Glomerular visceral epithelial cell (primary cell): ENCODE measurements around the gene SYT8.

Experiments used
- DNase-seq: peaks from one replicate; pipeline ENCODE4 v3.0.0-alpha.2; 2016; ENCODE audit errors: extremely low spot score

The SYT8 gene

DNA sequence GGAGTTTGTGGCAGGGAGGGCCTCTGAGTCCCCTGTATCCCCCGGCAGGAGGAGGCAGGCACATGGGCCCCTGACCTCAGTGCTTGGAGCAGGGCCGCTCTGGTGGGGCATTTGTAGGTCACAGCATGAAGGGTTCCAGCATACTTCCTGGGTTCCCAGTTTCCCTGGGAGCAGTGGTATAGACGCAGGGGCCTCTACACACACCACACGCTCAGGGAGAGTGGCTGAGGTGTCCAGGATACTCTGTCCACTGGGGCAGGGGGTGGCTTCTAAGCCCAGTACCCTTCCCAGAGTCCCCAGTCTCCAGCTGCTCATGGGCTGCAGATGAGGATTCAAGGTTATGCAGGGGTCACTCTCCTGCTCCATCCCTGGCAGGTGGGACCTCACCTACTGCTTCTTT lies 24.2 kb downstream of the SYT8 start:
- no peak for DNase-seq

DNA sequence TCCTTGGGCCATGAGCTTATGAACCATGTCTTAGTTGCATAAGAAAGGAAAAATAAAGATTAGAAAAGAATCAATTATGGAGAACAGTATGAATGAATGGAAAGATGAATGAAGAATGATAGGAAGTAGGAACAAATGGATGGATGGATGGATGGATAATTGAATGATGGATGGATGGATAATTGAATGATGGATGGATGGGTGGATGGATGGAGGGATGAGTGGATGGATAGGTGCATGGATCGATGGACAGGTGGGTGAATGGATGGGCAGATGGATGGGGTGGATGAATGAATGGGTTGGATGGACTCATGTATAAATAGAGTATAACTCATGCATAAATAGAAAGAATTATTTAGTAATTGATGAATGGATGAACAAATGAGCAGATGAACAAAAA lies 25.3 kb downstream of the SYT8 start:
- DNase-seq: no peak

DNA sequence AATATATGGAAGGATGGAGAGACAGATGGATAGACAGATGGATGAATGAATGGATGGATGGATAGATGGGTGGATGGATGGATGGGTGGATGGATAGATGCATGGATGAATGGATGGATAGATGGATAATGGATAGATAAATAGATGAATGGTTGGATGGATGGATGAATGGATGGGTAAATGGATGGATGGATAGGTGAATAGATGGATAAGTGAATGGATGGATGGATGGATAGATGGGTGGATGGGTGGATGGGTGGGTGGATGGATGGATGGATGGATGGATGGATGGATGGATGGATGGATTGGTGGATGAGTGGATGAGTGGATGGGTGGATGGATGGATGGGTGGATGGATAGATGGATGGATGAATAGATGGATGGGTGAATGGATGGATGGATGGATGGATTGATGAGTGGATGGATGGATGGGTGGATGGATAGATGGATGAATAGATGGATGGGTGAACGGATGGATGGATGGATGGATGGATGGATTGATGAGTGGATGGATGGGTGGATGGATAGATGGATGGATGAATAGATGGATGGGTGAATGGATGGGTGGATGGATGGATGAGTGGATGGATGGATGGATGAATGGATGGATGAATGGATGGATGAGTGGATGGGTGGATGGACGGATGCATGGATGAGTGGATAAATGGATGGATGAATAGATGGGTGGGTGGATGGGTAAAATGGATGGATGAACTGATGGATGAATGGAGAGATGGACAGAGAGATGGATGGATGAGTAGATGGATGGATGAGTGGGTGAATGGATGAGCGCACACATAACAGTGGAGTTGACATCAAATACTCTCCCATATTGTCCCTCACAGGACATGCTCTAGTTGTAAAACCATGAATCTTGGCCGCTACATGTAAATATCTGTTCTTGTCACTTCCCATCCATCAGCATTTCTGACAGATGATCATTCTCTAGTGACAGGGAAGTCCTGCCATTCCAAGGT lies 26.9 kb downstream of the SYT8 start:
- DNase-seq: no peak

DNA sequence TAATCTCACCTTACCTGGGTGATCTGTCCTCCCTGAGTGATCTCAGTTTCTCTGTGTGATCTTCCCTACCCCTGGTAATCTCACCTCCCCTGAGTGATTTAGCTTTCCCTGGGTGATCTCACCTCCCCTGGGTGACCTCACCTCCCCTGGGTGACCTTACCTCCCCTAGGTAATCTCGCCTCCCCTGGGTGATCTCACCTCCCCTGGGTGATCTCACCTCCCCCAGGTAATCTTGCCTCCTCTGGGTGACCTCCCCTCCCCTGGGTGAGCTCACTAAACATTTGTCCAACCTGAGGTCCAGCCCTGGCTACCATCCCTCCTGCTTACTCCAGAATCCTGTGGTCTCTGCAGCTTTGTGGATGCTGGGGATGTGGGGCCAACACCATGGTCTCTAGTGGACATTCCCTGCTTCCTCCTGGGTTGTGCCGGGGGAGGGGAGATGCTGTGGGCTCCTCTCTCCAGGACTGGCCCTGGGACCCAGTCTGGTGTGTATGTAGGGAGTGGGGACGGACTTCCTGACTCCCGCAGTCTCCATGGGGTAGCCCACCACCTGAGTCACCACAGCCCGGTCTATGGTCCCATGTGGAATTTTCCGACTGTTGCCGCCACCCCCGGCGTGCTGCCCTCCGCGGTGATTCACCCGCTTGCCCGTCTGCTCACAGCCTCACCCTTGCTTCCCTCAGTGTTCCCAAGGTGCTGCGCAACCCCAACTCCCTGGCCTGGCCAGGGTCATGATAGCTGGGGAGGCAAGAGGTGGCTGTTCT lies 28.0 kb downstream of the SYT8 start:
- DNase-seq: no peak

DNA sequence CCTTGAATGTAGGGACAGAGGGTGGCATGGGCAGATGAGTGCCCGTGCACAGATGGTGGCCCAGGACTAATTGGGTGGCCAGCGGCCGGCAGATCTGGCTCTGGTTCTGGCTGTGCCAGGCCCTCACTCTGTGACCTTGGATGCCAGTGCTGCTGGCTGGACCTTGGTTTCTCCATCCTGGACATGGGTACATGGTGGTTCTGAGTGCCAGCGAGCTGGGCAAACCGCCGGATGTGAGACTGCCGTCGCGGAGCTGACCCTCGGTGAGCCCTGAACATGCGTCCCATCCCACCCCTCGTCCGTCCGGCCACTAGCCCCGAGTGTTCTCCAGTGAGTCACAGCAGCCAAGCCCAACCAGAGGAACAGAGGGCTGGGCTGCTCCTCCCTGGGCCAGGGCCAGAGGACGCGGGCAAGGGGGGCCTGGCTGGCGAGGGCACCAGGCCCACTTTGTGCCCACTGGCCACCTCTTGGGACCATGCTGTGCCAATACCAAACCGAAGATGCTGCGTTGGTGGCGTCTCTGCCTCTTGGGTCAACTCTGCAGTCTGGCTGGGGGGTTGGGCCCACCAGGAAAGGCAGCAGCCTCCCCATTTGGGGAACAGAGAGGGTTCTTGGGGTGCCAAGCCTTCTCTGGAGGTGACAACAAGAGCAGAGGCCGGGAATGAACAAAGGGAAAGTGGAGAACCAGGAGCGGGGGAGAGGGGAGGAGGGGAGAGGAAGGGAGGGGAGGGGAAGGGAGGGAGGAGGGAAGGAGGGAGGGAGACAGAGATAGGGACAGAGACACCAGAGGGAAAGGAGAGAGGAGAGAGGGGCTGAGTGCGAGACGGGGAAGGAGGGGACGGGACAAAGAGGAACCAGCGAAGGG lies 28.8 kb downstream of the SYT8 start:
- DNase-seq: peak; percentile 59

DNA sequence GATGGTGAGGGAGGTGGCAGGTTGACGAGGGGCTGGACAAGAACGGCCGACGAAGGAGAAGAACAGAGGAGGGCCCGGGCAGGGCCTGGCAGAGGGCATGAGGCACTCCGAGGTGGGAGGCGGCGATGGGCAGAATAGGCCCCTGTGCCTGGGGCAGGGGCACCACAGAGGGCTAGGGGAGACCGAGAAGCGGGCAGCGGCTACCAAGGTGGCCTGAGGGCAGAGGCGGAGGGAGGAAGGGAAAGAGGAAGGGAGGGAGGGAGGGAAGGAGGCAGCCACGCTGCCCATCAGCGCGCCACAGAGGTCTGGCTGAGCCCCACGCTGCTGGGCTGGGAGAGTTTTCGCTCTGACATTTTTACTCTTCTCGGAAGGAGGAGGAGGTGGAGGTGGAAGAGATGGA lies 29.4 kb downstream of the SYT8 start:
- DNase-seq: no peak

DNA sequence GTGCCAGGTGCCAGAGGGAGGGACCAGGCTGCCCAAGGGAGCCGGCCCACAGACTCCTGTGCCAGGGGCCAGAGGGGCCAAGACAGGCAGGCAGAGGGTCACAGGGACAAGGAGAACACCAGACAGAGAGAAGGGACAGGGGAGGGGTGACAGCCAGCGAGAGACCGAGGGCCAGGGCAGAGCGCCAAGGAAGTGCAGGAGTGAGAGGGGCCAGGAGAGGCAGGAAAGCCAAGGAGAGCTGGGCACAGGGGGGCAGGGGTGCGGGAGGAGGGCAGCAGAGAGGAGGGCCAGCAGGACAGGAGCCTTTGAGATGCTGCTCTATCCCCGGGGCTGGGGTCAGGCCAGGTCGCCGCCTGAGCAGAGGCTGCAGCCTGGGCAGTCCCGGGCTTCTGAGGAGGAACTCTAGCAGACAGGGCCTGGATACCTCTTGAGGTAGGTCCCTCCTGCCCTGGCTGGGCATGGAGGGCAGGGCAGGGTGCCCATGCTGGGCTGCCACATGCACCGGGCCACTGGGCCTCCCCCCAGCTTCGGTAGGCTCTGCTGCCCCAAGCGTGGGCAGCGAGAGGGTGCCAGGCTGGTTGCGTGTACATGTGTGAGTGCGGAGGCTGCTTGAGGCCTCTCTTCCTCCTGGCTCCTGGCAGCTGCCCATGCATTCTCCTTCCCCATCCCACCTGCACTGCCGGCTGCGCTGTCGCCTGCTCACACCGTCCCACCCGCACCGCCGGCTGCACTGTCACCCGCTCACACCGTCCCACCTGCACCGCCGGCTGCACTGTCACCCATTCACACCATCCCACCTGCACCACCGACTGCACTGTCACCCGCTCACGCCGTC lies 30.3 kb downstream of the SYT8 start:
- DNase-seq: no peak

DNA sequence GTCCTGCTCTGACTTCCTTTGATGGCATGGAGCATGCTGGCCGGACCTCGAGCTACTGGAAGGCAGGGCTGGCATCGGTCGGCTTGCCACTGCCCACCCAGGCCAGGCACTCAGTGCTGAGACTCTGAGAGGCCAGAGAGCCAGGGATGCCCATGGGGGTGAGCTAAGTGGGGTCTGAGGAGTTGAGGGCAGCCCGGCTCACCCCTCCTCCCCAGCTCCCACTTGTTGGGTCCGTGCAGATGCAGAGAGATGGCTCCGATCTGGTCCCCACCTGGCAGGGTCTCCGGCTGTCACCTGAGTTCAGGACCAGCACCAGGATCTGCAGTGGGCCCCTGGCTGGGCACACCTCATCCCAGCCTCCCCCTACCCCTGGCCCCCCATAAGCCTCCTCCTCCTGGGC lies 31.4 kb downstream of the SYT8 start:
- DNase-seq: no peak

DNA sequence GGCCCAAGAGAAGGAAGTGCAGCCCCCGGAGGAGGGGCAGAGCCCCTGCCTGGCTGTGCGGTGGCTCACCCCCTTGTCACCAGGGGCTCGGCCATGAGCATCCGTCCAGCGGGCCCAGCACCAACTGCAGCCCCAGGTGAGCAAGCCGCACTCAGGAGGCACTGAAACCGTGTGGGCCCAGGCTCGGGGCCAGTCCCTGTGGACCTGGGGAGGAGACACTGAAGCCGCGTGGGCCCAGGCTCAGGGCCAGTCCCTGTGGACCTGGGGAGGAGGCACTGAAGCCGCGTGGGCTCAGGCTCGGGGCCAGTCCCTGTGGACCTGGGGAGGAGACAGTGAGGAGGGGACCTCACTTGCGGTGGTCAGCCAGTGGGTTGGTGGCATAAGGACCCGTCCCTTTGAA lies 32.0 kb downstream of the SYT8 start:
- no peak for DNase-seq

DNA sequence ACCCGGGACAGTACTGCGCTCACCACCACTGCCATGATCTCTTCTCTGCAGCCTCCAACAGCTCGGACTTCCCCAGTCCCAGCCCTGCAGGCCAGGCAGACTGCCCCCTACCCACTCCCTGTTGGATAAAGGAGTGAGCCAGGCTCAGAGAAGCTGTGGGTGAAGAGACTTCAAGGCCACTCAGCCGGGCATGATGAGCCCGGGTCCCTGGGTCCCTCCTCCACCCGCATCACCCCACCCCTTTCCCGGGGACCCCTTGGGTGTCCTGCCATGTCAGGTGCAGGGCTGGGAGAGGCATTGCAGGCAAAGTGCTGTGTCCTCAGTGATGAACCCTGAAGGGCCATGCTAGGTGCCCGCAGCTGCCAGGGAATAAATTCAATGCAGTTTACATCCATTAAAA lies 32.6 kb downstream of the SYT8 start:
- DNase-seq: no peak

DNA sequence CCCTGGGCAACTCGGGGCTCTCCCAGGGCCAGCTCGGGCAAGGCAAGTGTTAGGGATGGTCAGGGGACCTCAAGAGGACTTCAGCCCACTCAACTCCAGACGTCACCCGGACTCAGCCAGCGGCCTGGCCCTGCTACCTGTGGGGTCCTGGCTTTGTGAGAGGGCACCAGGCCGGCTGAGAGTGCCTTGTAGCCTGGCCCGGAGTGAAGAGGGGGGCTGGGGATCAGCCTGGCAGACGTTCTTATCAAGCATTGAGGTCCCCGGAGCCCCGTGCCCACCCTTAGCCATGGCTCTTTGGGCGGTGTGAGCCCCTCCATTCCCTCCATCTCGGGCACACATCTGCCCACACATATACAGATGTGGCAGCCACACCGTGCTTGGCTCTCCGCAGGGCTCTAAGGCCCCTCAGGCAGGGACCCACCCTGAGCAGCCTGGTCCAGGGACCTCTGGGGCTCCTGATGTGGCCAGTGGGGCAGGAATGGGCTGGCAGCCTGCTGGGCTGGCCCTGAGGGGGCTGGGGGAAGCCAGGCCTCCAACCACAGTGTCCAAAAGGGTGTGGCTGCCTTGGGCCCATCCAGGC lies 33.4 kb downstream of the SYT8 start:
- DNase-seq: no peak

DNA sequence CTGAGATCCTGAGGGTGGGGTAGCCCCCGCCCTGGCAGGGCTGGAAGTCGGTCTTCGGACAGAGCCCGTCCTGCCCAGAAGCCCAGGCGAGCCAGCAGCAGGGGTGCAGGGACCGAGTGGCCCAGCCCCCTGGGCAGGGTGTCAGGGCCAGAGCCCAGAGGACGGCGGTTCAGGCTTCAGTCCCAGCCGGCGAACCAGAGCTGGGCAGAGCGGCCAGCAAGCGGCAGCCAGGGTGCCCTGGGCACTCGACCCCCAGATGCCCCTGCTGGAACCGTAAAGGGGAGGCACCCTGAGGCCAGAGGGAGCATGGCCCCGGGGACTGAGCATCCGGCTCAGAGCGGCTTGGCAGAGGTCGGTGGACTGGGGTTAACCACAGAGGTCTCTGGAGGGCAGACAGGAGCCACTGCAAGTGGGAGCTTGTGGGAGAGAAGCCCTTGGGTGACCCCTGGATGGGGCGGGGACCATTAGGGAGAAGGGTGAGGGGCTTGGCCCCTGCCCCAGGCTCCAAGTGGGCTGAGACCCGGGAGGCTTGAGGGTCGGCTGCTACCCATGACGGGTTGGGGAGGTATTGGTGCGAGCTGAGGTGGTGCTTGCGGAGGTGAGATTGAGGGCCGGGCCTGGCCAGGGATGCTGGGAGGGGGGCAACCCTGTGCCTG lies 34.0 kb downstream of the SYT8 start:
- no peak for DNase-seq

DNA sequence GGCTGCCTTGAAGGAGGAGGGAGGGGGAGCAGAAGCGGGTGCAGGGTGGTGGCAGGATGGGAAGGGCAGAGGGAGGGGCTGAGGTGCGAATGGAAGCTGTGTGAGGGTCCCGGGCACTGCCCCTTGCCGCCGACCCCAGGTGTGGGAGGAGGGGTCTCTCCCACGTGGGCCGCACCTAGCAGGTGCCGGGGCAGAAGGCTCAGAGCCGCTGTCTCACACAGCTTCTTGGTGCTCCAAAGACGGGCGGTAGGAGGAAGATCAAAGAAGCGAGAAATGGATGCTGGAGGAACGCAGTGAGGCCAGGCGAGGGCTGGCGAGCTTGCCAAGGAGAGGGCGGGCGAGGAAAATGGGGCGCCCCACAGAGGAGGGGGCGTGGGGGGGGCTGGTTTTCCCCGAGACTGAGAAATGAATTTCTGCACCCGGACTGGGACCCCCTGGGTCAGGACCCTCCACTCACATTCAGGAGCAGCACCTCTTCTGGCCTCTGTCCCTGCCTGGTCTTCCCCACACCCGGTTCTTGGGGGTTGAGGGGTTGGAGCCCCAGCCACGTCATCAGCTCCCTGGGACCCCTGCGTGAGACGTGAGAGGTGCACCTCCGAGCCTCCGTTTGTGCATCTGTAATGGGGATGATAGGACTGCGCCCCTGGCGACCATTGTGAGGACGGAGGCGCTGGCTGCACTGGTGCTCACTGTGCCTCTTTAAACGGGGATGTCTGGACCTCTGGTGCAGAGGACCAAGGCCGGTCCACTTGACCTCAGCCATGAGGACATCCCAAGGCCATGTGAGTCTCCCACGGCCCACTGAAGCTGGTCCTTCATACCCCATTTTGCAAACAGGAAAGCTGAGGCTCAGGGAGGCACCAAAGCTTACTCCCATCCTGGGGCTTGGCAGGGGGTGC lies 34.9 kb downstream of the SYT8 start:
- DNase-seq: no peak

DNA sequence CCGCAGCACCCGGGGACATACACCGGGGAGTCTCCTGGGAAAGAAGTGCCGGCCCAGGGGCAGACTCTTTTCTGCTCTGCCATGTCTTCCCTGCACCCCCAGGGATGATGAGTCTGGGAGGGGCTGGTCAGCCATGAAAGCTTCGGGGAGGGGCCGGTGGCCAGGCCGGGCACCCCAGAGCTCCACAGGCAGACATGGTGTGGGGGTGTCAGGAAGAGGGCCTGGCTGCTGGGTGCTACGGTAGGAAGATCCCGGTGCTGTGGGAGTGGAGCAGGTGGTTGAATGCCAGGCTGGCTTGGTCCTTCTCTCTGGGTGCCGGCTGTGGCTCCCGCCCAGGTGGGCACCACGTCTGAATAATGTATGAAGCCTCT lies 35.5 kb downstream of the SYT8 start:
- no peak for DNase-seq

DNA sequence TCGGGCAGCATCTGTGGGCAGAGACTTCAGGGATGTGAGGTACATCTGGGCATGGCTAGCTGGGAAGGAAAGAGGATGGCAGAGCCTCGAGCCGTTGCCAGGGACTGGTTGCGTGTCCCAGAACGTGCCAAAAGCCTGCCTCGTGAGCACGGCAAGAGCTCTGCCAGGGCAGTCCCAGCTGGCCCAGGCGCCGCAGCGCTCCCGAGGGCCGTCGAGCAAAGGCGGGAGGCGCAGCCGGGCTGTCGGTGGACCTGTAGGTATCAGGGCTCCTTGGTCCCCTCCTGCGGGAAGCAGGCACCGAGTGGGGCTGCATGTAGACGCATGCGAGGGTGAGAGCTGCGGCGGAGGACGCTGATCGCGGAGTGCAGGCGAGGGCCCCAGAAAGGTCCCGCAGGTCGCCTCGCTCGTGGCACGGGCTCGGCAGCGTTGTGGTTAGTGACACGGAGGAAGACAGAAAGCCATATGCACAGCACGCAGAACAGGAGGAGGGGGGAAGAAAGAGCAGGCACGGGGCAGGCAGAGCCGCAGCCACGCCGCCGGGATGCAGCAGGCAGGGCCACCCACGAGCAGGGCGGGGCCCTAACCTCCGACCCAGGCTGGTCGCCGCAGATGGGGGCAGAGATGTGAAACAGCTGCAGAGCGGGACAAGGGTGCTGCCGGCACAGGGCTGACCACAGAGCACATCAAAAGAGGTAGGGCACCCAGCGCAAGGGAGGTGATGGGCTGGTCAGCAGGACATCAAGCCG lies 36.1 kb downstream of the SYT8 start:
- DNase-seq: no peak

DNA sequence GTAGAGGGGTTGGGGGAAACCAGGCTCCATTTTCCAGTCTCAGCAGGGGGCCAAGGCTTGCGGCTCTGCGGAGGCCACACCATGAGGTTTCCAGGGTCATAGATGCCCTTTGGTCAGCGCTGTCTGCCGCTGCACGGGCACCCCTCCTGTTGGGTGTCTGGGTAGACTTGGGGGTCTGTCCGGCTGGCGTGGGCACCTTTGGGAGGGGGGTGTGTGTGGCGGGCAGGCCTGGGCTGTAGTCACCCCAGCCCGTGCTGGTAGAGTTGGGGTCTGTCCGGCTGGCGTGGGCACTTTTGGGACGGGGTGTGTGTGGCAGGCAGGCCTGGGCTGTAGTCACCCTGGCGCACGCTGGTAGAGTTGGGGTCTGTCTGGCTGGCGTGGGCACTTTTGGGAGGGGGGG lies 36.7 kb downstream of the SYT8 start:
- DNase-seq: no peak

DNA sequence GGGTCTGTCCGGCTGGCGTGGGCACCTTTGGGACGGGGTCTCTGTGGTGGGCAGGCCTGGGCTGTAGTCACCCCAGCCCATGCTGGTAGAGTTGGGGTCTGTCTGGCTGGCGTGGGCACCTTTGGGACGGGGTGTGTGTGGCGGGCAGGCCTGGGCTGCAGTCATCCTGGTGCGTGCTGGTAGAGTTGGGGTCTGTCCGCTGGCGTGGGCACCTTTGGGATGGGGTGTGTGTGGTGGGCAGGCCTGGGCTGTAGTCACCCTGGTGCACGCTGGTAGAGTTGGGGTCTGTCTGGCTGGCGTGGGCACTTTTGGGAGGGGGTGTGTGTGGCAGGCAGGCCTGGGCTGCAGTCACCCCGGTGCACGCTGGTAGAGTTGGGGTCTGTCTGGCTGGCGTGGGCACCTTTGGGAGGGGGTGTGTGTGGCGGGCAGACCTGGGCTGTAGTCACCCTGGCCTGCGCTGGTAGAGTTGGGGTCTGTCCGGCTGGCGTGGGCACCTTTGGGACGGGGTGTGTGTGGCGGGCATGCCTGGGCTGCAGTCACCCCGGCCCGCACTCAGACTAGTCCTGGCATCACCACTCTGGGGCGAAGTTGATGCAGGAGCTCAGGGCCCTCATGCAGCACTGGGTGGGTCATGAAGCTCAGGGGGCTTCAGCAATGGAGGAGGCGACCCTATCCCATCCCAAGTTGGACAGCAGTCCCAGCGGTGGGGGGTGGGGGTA lies 37.6 kb downstream of the SYT8 start:
- DNase-seq: no peak
